Spleen (tissue), 11 donors: ENCODE results near the gene DSG3. TPM values are rescaled to one million over a fixed set of nuclear protein-coding genes. Genes with fewer than 3 reads are reported as not detected.

ENCODE experiments used
- DNase-seq: peaks from one replicate; pipeline ENCODE4 v3.0.0-alpha.2; 2020
- H3K27ac ChIP-seq, 8 donors: fragments of 200-600 bp; sonication (generic) in 7 of 8; 1 replicate in 4 of 8; 2 replicates in 4 of 8; pipeline versions ENCODE4 v1.5.0 to v1.8.0; 2016 to 2021; ENCODE audit warnings: inconsistent platforms in 4 of 8, mild to moderate bottlenecking in 4 of 8, moderate library complexity in 1 of 8
- H3K27me3 ChIP-seq, 7 donors: fragments of 200-600 bp; sonication (generic) in 6 of 7; replicated peaks in 1 of 7; 1 replicate in 4 of 7; 2 replicates in 3 of 7; pipeline versions ENCODE4 v1.5.0 to v1.8.0; 2016 to 2021; ENCODE audit warnings: inconsistent platforms in 3 of 7, mild to moderate bottlenecking in 1 of 7
- H3K36me3 ChIP-seq, 6 donors: fragments of 200-600 bp; sonication (generic) in 5 of 6; 1 replicate in 4 of 6; 2 replicates in 2 of 6; pipeline versions ENCODE4 v1.5.0 to v1.8.0; 2016 to 2021; ENCODE audit warnings: inconsistent platforms in 2 of 6
- H3K4me1 ChIP-seq, 6 donors: fragments of 200-600 bp; sonication (generic) in 5 of 6; 1 replicate in 3 of 6; 2 replicates in 3 of 6; pipeline versions ENCODE4 v1.5.0 to v1.8.0; 2016 to 2021; ENCODE audit warnings: inconsistent platforms in 3 of 6
- H3K4me3 ChIP-seq, 8 donors: fragments of 200-600 bp; sonication (generic) in 7 of 8; 1 replicate in 4 of 8; 2 replicates in 4 of 8; pipeline versions ENCODE4 v1.5.0 to v1.8.0; 2016 to 2021; ENCODE audit warnings: inconsistent platforms in 4 of 8, mild to moderate bottlenecking in 4 of 8, moderate library complexity in 2 of 8
- H3K9me3 ChIP-seq, 8 donors: fragments of 200-600 bp; sonication (generic) in 7 of 8; 1 replicate in 4 of 8; 2 replicates in 4 of 8; pipeline versions ENCODE4 v1.5.0 to v1.8.0; 2016 to 2021; ENCODE audit warnings: inconsistent platforms in 4 of 8
- CTCF ChIP-seq, 11 experiments: fragments of 200-600 bp in 7 of 11; fragments of 450-650 bp in 4 of 11; sonication (generic) in 4 of 11; IDR thresholded peaks in 8 of 11; conservative IDR thresholded peaks in 3 of 11; 1 replicate in 7 of 11; 2 replicates in 4 of 11; pipeline versions ENCODE4 v1.4.0 to v1.8.0; 2016 to 2021; ENCODE audit warnings: antibody characterized with exemption in 11 of 11, inconsistent platforms in 4 of 11, mild to moderate bottlenecking in 1 of 11
- POLR2A ChIP-seq, 3 donors: fragments of 450-650 bp; IDR thresholded peaks; one replicate each; pipeline ENCODE4 v1.5.1; 2017; ENCODE audit warnings: antibody characterized with exemption in 3 of 3, mild to moderate bottlenecking in 1 of 3
- POLR2AphosphoS5 ChIP-seq, 3 donors: sonication (generic); formaldehyde crosslinking; IDR thresholded peaks; one replicate each; pipeline ENCODE4 v1.5.1; 2017; ENCODE audit warnings: antibody characterized with exemption in 3 of 3
- WGBS, 5 donors: extraction: QIAGEN DNeasy Blood & Tissue Kit in 3 of 5; methylation state at CpG; one replicate each; pipeline versions ENCODE4 v1.1.5 to v1.1.7; 2013 to 2018; 5-methylcytosine and 5-hydroxymethylcytosine counted together
- intact Hi-C: fragments of 100-400 bp; cut with DNase I; formaldehyde crosslinking; loops from one replicate; pipeline ENCODE4 v1.15.0; 2023; ENCODE audit warnings: low total_unique reads
- polyA plus RNA-seq, 3 donors: library from polyadenylated mRNA; stranded (reverse); fragments of 200-250 nt; gene quantifications; one replicate each; pipeline ENCODE4 v1.2.1, GENCODE V29; 2013
- total RNA-seq, 7 donors: library from RNA; depleted of rRNA in 3 of 7; stranded (reverse); fragments of >200 nt in 3 of 7; fragmentation: NEBNext Ultra II Directional in 4 of 7; extraction: Animal tissue kit (Norgen Biotek cat#: 25700) in 4 of 7; gene quantifications; one replicate each; pipeline versions ENCODE4 v1.1.0 to v1.2.1, GENCODE V29; 2016 to 2021
- donor health status: healthy with polysubstance abuse.
- donor health status: DM: no; HTN: no; CAD: no; lungs with moderate emphysema.
- donor health status: DM: no; HTN: no; CAD: no.
- donor health status: Bipolar disorder and iron deficiency.
- donor health status: healthy.
- donor health status: DM: no; HTN: no; CAD: no.
- donor health status: DM: yes; HTN: yes; CAD: no.

DSG3 gene
- total and polyA plus RNA-seq, 10 donors, result 0.02 to 0.04 (median 0.03) TPM; not detected in 7

- TF ChIP-seq CTCF (IDR thresholded peaks at IDR 0.05 in 8 of 11, conservative IDR thresholded peaks at IDR 0.05 in 3 of 11), result no peak
- no peak for TF ChIP-seq POLR2A (IDR thresholded peaks at IDR 0.05)
- 82 to 91% (median 84%) methylated on average over 7 of the region's 7 CpGs for WGBS, 5 donors
- no peaks in the 10 kb centered on the region for H3K4me1 ChIP-seq
- intact Hi-C loops, result no loop called here
- H3K36me3 ChIP-seq, result no peaks in the 10 kb centered on the region
- no peak overlapping the region for H3K4me3 ChIP-seq
- no peak overlapping the region for H3K27ac ChIP-seq
- H3K9me3 ChIP-seq, result peaks cover 0 to 16% (median 1%) of the 10 kb centered on the region in 8 donors
- DNase-seq, result no peak
- no peaks in the 10 kb centered on the region for H3K27me3 ChIP-seq
Measured at GRCh38 chr18:31419457-31419932, 28.0 kb upstream of the DSG3 start.

- no peak for DNase-seq
- no peak overlapping the region for H3K4me3 ChIP-seq
- 93 to 96% (median 94%) methylated on average over 6 of the region's 6 CpGs for WGBS, 5 donors
- TF ChIP-seq CTCF (IDR thresholded peaks at IDR 0.05 in 8 of 11, conservative IDR thresholded peaks at IDR 0.05 in 3 of 11) (no peak), POLR2A (IDR thresholded peaks at IDR 0.05) (no peak), POLR2AphosphoS5 (IDR thresholded peaks at IDR 0.05) (no peak)
- H3K9me3 ChIP-seq, result peaks cover 0 to 16% (median 1%) of the 10 kb centered on the region in 8 donors
- no peak overlapping the region for H3K27ac ChIP-seq
- no peaks in the 10 kb centered on the region for H3K4me1 ChIP-seq
- no peaks in the 10 kb centered on the region for H3K27me3 ChIP-seq
- no peaks in the 10 kb centered on the region for H3K36me3 ChIP-seq
- intact Hi-C loops, result no loop called here
Measured at GRCh38 chr18:31420032-31420431, 27.5 kb upstream of the DSG3 start.

- Histone ChIP-seq H3K4me3 (no peak overlapping the region), H3K27me3 (no peaks in the 10 kb centered on the region), H3K36me3 (no peaks in the 10 kb centered on the region), H3K9me3 (peaks cover 0 to 14% (median 1%) of the 10 kb centered on the region in 8 donors), H3K27ac (no peak overlapping the region), H3K4me1 (no peaks in the 10 kb centered on the region)
- intact Hi-C loops, result no loop called here
- no peak for DNase-seq
- TF ChIP-seq POLR2A (IDR thresholded peaks at IDR 0.05), result no peak
- TF ChIP-seq CTCF (IDR thresholded peaks at IDR 0.05 in 8 of 11, conservative IDR thresholded peaks at IDR 0.05 in 3 of 11), result no peak
- no peak for TF ChIP-seq POLR2AphosphoS5 (IDR thresholded peaks at IDR 0.05)
- 85 to 90% (median 90%) methylated on average over 2 of the region's 2 CpGs for WGBS, 5 donors
Measured at GRCh38 chr18:31420524-31420923, 27.0 kb upstream of the DSG3 start.

GRCh38 chr18:31424383-31424988, 23.1 kb upstream of the DSG3 start:
- intact Hi-C loops, result no loop called here
- WGBS, 5 donors, result 28 to 37% (median 32%) methylated on average over 7 of the region's 7 CpGs
- H3K27ac ChIP-seq, result no peak overlapping the region

More at GRCh38 chr18:31424383-31424988, 23.1 kb upstream of the DSG3 start:
- H3K27me3 ChIP-seq, result no peaks in the 10 kb centered on the region
- H3K36me3 ChIP-seq, result no peaks in the 10 kb centered on the region
- TF ChIP-seq POLR2AphosphoS5 (IDR thresholded peaks at IDR 0.05) (no peak), CTCF (IDR thresholded peaks at IDR 0.05 in 8 of 11, conservative IDR thresholded peaks at IDR 0.05 in 3 of 11) (peak in 1 of 11 experiments; percentile 16)
- H3K4me1 ChIP-seq, result no peaks in the 10 kb centered on the region
- DNase-seq, result no peak
- H3K4me3 ChIP-seq, result no peak overlapping the region
- H3K9me3 ChIP-seq, result peaks cover 0 to 3% (median 0%) of the 10 kb centered on the region in 8 donors
